Measurements from ENCODE around the gene HPCAL1. TPM values are rescaled to one million over a fixed set of nuclear protein-coding genes. Genes with fewer than 3 reads are reported as not detected.

The HPCAL1 gene
- total RNA-seq, 1 donor, result 34.7 TPM

DNA sequence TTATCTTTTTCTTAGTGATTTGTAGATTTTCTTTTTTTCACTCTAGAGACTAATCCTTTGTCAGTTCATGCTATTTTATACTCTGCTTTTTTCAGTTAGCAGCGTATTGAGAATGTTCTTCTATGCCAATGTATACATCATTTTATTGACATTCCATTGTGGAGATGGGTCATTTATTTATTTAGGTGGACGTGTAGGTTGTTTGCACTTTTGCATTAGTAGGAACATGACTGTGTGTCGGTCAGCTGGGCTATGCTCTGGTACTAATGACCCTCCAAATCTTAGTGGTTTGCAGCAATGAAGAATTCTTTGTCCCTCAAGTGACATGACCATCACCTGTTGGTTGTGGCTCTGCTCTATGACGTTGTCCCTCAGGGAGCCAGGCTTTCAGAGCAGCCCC lies 33.6 kb downstream of the HPCAL1 start:
- Histone ChIP-seq H3K4me1 (ENCODE audit: insufficient read depth, low read length) (peaks cover 40% of the 10 kb centered on the region), H3K4me3 (ENCODE audit: low read length) (no peak overlapping the region), H3K27me3 (ENCODE audit: insufficient read depth, low read length) (no peaks in the 10 kb centered on the region), H3K9me3 (ENCODE audit: low read depth, low read length) (no peaks in the 10 kb centered on the region)

DNA sequence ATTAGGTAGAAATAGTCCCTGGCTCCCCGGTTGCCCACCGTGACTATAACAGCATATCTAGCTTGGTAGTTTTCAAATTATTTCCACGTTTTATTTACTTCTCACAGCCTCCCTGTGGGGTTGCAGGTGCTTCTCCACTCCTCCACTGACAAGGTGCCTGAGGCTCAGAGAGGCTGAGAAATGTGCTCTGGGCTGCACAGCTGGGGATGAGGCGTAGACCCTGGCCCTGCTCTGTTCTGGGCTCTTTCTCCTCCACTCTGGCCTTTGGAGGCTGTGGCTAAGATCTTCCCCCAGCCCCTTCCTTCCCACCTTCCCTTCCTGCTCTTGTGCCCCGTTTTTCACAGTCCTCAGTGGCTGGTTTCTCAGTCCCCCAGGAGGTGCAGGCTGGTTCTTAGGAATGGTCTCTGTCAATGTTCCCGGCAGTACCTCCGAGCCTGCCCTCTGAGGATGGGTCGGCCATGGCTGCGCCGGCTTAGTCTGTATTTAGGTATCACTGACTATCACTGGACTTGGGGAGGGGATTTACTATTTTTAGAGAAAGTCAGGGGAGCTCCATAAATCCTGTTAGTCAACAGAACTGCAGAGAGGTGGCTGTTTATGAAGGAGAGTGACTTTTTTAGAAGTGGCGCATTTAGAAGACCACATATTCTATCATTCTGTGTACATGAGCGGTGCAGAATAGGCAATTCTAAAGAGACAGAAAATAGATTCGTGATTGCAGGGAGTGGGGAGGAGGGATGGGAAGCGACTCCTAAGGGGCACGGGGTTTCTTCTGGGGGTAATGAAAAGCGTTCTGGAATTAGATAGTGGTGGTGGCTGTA lies 35.0 kb downstream of the HPCAL1 start:
- peaks cover 33% of the 10 kb centered on the region for H3K4me1 ChIP-seq (ENCODE audit: insufficient read depth, low read length)
- no peaks in the 10 kb centered on the region for H3K9me3 ChIP-seq (ENCODE audit: low read depth, low read length)
- H3K4me3 ChIP-seq (ENCODE audit: low read length), result no peak overlapping the region
- no peaks in the 10 kb centered on the region for H3K27me3 ChIP-seq (ENCODE audit: insufficient read depth, low read length)

DNA sequence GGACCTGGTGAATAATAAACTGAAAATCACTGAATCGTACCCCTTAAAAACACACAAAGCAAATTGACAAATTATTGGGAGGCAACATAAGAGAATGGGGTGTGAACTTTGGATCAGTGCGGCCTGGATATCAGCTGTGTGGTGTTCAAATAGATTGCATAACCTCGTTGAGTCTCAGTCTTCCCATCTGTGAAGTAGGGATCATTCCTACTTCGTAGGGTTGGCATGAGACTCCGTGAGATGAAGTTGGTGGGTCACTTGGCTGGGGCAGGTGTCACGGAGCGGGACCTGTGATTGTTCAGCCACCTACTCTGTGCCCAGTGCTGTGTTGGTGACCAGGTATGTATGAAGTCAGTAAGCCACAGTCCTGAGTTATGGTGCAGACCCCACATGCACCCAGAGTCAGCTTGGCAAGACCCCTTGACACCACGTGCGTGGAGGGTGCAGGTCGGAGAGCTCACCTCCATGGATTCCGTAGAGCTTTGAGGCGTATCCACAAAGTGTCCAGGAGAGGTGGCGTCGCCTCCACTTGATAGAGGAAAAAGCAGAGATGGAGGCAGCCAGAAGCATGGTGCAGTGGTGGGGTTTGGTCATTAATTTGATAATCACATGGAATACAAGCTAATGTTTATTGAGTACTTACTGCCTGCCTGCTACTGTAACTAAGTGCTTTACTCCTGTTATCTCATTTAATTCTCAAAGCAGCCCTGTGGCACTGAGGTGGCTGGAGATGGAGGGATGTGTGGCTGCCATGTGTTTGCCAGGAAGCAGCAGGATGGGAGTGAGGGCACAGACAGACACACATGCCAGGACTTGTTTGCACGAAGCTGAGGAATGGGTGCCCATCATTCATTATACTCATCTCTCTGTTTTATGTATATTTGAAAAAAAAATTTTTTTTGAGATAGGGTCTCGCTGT lies 35.8 kb downstream of the HPCAL1 start:
- H3K27me3 ChIP-seq (ENCODE audit: insufficient read depth, low read length), result no peaks in the 10 kb centered on the region
- H3K4me1 ChIP-seq (ENCODE audit: insufficient read depth, low read length), result peaks cover 28% of the 10 kb centered on the region
- H3K4me3 ChIP-seq (ENCODE audit: low read length), result no peak overlapping the region
- H3K9me3 ChIP-seq (ENCODE audit: low read depth, low read length), result no peaks in the 10 kb centered on the region

DNA sequence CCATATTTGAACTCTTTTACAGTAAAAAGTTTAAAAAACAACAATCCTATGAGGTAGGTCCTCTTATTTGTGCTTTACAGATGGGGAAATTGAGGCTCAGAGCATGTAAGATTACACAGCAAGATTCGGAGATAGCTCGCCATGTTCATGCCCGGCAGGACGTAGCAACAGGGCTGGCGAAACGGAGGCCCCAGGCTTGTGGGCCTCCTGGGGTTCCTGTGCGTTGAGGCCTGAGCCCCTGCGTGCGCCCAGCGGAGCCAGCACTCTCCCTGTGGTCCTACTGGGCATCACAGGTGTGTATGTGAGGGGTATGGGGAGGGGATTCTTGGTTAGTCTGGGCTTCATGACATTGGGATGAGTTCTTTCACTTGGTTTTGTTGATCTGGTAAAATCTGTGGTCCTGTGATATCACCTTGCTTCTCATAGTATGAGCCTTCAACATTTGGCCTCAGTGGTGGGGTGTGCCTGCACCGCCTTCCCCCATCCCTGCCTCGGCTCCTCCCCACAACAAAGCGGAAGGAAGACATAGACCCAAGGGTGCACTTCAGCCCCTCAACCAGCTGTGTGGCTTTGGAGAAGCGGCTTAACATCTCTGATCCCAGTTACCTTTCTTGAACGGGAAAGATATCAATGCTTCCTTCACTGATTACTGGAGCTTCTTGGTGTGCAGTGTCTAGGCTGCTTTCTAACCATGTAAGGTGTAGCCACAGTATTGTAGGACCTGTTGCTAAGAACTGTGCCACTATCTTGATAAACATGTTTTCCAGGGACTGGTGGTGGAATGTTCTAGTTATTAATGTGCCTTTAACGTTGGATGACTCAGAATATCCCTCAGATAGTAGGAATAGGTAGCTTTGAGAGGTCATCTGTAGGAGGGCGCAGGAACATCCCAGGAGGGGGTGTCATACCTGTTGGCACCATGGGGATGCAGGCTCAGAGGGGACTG lies 37.2 kb downstream of the HPCAL1 start:
- no peaks in the 10 kb centered on the region for H3K27me3 ChIP-seq (ENCODE audit: insufficient read depth, low read length)
- H3K4me1 ChIP-seq (ENCODE audit: insufficient read depth, low read length), result peaks cover 33% of the 10 kb centered on the region
- no peak overlapping the region for H3K4me3 ChIP-seq (ENCODE audit: low read length)
- no peaks in the 10 kb centered on the region for H3K9me3 ChIP-seq (ENCODE audit: low read depth, low read length)

DNA sequence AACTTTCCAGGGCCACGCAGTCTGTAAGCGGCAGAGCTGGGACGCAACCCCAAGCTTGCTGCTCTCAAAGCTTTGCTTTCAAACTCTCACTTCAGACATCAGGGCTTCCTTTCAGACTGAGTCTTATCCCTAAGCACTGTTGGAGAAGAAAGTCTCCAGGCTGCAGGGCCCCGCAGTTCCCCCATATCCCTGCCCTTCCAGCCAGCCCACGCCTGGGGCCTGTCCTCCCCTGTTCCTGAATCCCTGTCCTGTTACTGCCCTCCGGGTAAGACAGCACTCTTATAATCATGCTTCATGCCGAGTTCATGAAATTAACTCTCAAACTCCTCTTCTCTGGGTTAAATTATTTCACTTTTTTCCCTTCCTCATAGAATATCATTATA lies 37.9 kb downstream of the HPCAL1 start:
- H3K4me1 ChIP-seq (ENCODE audit: insufficient read depth, low read length), result peaks cover 40% of the 10 kb centered on the region

DNA sequence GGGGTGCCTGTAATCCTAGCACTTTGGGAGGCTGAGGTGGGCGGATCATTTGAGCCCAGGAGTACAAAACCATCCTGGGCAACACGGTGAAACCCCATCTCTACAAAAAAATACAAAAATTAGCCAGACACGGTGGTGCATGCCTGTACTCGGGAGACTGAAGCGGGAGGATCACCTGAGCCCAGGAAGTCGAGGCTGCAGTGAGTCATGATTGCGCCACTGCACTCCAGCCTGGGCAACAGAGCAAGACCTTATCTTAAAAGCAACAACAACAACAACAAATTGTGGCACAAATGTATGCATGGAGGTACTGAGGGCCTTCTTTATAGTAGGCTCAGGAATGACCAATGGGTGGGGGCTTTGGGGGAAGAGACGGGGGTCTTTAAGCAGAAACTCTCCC lies 38.5 kb downstream of the HPCAL1 start:
- Histone ChIP-seq H3K4me1 (ENCODE audit: insufficient read depth, low read length) (peaks cover 46% of the 10 kb centered on the region), H3K27me3 (ENCODE audit: insufficient read depth, low read length) (no peaks in the 10 kb centered on the region), H3K4me3 (ENCODE audit: low read length) (no peak overlapping the region), H3K9me3 (ENCODE audit: low read depth, low read length) (no peaks in the 10 kb centered on the region)

More for the DNA sequence above, 37.9 kb downstream of the HPCAL1 start:
- Histone ChIP-seq H3K4me3 (ENCODE audit: low read length) (no peak overlapping the region), H3K27me3 (ENCODE audit: insufficient read depth, low read length) (no peaks in the 10 kb centered on the region), H3K9me3 (ENCODE audit: low read depth, low read length) (no peaks in the 10 kb centered on the region)

DNA sequence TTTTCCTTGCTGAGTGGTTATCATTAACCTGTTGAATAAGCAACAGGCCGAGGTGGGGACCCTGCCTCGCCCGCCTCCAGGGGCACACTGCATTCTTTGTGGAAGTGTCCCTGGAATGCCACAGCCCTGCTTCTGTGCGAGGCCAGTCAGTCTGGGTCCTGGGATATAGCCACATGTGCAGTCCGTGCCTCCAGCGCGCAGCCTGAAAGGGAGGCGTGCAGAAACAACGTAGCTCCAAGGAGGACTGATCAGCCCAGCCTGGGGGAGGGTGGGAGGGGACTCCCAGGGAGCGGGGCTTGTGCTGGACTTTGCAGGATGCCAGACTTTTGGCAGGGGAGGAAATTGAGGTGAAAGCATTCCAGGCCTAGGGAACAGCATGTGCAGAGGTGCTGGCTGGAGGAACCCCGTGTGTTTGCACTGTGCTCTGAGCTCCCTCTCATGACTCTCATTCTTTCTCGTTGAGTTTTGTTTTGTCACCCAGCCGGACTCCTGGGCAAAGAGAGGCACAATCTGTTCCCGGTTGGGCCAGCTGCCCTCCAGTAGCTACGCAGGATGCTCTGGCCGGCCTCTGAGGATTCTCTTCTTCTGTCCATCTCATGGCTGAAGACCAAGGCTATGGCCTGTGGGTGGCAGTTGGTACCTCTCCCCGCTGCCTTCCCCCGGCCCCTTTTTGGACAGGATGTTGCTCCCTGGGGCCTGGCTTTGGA lies 39.7 kb downstream of the HPCAL1 start:
- H3K27me3 ChIP-seq (ENCODE audit: insufficient read depth, low read length), result no peaks in the 10 kb centered on the region
- H3K9me3 ChIP-seq (ENCODE audit: low read depth, low read length), result no peaks in the 10 kb centered on the region
- no peak overlapping the region for H3K4me3 ChIP-seq (ENCODE audit: low read length)
- H3K4me1 ChIP-seq (ENCODE audit: insufficient read depth, low read length), result peaks cover 54% of the 10 kb centered on the region

DNA sequence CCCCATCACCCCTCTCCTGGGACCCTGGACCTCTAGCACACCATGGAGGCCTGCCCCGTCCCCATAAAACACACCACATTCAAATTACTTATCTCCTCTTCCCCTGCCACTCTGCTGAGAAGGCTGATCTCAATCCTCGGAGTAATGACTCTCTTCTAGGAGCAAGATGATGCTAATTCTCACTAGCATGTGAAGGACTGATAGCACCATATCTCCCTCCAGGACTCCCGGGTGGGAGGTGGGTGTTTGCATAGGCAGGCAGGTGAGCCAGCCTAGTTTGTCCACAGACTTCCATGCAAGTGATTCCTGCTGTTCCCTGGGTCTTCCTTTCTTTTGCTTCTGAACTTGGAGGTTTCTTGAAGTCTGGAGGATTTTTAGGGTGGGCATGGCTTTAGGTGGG lies 40.5 kb downstream of the HPCAL1 start:
- Histone ChIP-seq H3K4me3 (ENCODE audit: low read length) (no peak overlapping the region), H3K9me3 (ENCODE audit: low read depth, low read length) (no peaks in the 10 kb centered on the region), H3K27me3 (ENCODE audit: insufficient read depth, low read length) (no peaks in the 10 kb centered on the region), H3K4me1 (ENCODE audit: insufficient read depth, low read length) (peaks cover 58% of the 10 kb centered on the region)

DNA sequence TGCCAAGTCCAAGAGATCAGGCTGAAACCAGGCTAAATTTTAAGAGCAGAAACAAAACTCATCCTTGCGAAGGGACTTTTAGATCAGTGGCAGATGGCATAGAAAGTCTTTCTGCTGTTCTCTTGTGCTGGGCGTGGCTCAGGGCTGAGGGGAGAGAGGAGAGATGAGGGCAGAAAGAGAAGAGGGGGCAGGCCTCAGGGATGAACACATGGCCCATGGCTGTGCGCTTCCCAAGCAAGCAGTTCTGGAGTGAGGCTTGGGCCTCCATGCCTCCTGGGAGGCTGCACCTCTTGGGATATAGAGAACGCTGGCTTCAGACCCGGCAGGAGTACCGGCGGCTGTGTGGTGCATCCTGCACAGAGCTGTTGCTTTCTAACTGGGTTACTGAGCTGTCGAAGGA lies 41.0 kb downstream of the HPCAL1 start:
- Histone ChIP-seq H3K4me1 (ENCODE audit: insufficient read depth, low read length) (peaks cover 58% of the 10 kb centered on the region), H3K4me3 (ENCODE audit: low read length) (no peak overlapping the region), H3K9me3 (ENCODE audit: low read depth, low read length) (no peaks in the 10 kb centered on the region), H3K27me3 (ENCODE audit: insufficient read depth, low read length) (no peaks in the 10 kb centered on the region)

DNA sequence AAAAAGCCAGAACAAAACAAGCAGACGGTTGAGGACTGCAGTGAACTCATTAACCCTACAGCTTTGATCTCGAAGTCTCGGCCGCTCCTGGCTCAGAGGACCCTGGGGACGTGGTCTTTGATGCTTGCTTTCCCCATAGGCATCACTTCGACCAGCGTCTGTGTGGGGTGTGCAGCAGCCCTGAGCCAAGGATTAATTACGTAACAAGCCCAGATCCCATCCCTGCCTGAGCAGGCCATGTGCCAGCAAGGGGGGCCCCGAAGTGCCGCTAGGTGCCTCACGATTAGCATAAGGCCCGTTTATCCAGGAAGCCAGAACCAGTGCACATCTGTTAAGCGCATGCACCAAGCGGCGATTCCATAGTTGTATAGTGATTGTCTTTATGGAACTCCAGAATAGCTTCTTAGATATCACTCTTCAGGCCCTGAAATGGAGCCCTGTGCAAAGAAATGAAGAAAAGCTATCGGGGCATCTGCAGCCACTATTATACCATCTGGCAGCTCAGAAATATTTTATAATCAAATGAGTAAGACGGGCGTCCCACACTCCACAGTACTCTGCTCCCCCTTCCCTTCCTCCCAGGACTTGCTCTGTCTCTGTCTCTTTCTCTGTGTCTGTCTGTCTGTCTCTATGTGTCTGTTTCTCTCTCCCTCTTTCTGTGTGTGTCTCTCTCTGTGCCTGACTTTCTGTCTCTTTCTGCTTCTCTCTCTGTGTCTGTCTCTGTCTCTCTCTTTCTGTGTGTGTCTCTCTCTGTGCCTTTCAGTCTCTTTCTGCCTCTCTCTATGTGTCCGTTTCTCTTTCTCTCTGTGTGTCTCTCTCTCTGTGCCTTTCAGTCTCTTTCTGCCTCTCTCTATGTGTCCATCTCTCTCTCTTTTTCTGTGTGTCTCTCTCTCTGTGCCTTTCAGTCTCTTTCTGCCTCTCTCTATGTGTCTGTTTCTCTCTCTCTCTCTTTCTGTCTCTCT lies 41.7 kb downstream of the HPCAL1 start:
- H3K4me1 ChIP-seq (ENCODE audit: insufficient read depth, low read length), result peaks cover 58% of the 10 kb centered on the region
- no peak overlapping the region for H3K4me3 ChIP-seq (ENCODE audit: low read length)
- no peaks in the 10 kb centered on the region for H3K9me3 ChIP-seq (ENCODE audit: low read depth, low read length)
- no peaks in the 10 kb centered on the region for H3K27me3 ChIP-seq (ENCODE audit: insufficient read depth, low read length)

DNA sequence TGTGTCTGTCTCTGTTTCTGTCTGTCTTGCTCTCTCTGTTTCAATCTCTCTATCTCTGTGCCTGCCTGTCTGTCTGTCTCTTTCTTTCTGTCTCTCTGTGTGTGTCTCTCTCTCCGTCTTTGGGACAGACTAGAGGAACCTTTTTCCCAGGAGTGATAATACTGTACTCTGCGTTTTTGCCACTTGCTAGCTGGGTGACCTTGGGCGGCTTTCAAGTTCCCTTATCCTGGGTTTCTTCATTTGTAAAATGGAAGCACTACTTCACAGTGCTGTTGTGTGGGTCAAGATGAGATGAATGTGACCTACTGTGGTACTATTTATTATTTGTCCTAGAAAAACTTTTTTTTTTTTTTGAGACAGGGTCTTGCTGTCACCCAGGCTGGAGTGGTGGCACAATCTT lies 42.4 kb downstream of the HPCAL1 start:
- no peak overlapping the region for H3K4me3 ChIP-seq (ENCODE audit: low read length)
- peaks cover 62% of the 10 kb centered on the region for H3K4me1 ChIP-seq (ENCODE audit: insufficient read depth, low read length)
- no peaks in the 10 kb centered on the region for H3K27me3 ChIP-seq (ENCODE audit: insufficient read depth, low read length)
- H3K9me3 ChIP-seq (ENCODE audit: low read depth, low read length), result no peaks in the 10 kb centered on the region

DNA sequence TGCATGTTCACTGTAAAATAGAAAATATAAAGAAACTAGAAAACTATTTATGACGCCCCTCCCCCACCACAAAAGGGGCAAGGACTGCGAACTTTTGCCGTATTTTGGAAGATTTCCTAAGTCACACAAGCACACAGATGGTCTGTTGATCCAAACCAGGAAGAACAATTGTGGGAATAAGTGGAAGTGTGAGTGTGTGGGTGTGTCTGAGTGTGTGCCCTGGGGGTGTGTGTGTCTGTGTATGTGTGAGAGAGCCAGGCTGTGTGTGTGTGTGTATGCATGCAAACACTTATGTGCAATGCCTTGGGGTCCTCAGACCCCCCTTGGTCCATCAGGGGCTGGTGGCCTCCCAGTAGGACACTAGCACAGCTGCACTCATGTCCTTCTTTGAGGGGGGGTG lies 43.1 kb downstream of the HPCAL1 start:
- Histone ChIP-seq H3K9me3 (ENCODE audit: low read depth, low read length) (no peaks in the 10 kb centered on the region), H3K4me1 (ENCODE audit: insufficient read depth, low read length) (peaks cover 62% of the 10 kb centered on the region), H3K4me3 (ENCODE audit: low read length) (no peak overlapping the region), H3K27me3 (ENCODE audit: insufficient read depth, low read length) (no peaks in the 10 kb centered on the region)

DNA sequence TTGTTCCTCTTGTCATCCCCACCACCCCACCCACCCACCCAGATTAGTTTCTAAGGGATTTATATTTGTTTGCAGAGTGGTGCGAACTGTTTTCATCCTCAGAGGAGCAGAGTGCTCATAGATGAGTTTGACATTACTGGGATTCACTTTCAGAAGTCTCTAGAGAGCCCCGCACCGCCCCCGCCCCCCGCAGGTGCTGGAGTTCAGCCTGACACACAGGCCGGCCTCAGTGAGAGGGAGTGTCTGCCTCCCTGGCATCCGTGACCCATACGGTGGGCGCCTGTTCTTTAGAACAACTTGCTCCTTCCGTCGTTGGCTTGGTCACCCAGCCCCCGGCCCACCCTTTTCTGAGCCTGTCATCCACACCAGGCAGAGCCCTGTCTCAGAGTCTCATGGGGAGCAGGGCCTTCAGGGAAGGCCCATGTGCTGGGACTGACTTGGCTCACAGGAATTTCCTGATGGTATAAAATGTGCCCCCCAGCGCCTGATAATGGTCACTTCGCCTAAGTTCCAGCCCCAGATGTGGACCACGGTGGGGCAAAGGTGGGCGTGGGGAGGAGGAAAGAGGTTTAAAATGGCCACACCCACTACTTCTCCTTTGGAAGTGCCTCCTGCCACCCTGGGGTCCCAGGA lies 44.3 kb downstream of the HPCAL1 start:
- Histone ChIP-seq H3K4me3 (ENCODE audit: low read length) (no peak overlapping the region), H3K4me1 (ENCODE audit: insufficient read depth, low read length) (peaks cover 63% of the 10 kb centered on the region), H3K27me3 (ENCODE audit: insufficient read depth, low read length) (no peaks in the 10 kb centered on the region), H3K9me3 (ENCODE audit: low read depth, low read length) (no peaks in the 10 kb centered on the region)
